Measurements from ENCODE around the gene SAMD10. TPM values are rescaled to one million over a fixed set of nuclear protein-coding genes. Genes with fewer than 3 reads are reported as not detected.

The SAMD10 gene
- total RNA-seq, 1 donor from 2014 or later: 2.9 TPM

Small RNAs within 50 kb of the gene (microRNA-seq; reads per million reads assigned to microRNA genes)
- gene MIR1914 (ENCODE audit: borderline number of aligned reads): not detected
- not detected for gene MIR647 (ENCODE audit: borderline number of aligned reads)

Other genes with a start within 250 kb of the SAMD10 start
- 6.5 TPM for gene LIME1, start 243.0 kb downstream of the SAMD10 start, total RNA-seq
- gene SLC2A4RG, start 239.9 kb downstream of the SAMD10 start, total RNA-seq: 62.0 TPM
- 34.7 TPM for gene ZBTB46, start 148.4 kb downstream of the SAMD10 start, total RNA-seq
- not detected for gene ABHD16B, start 118.1 kb downstream of the SAMD10 start, total RNA-seq
- 114 TPM for gene TPD52L2, start 114.4 kb downstream of the SAMD10 start, total RNA-seq
- 50.5 TPM for gene DNAJC5, start 84.5 kb downstream of the SAMD10 start, total RNA-seq
- gene UCKL1, start 23.2 kb downstream of the SAMD10 start, total RNA-seq: 36.0 TPM
- 18.7 TPM for gene ZNF512B, start 9.7 kb downstream of the SAMD10 start, total RNA-seq
- 46.3 TPM for gene PRPF6, start 1.5 kb upstream of the SAMD10 start, total RNA-seq
- gene C20orf204, start 56.5 kb upstream of the SAMD10 start, total RNA-seq: 0.74 TPM
- 70.5 TPM for gene SOX18, start 70.0 kb upstream of the SAMD10 start, total RNA-seq
- 42.5 TPM for gene TCEA2, start 83.6 kb upstream of the SAMD10 start, total RNA-seq
- gene RGS19, start 99.9 kb upstream of the SAMD10 start, total RNA-seq: 29.0 TPM
- gene OPRL1, start 100.4 kb upstream of the SAMD10 start, total RNA-seq: 1.3 TPM
- not detected for gene LKAAEAR1, start 104.8 kb upstream of the SAMD10 start, total RNA-seq
- gene NPBWR2, start 127.9 kb upstream of the SAMD10 start, total RNA-seq: not detected
- not detected for gene MYT1, start 184.8 kb upstream of the SAMD10 start, total RNA-seq